NCI-H510A treated with DMSO at 0.1 percent for 48 hours (cell line): ENCODE data around the gene B3GNT9.
"Not testable (repeated sequence)": the region's sequence is repeated elsewhere in the genome, so short reads cannot be mapped to it uniquely, and the experiment has no call there.

ENCODE experiments used
- DNase-seq: peaks from one replicate; lab custom pipeline; 2025; lab: John Stamatoyannopoulos, UW

Gene B3GNT9

GRCh38 chr16:67150047-67150832 is 558 bp downstream of the B3GNT9 start:
- peak; percentile 60 for DNase-seq

GRCh38 chr16:67149276-67150046 is 1.3 kb downstream of the B3GNT9 start:
- DNase-seq: no peak

- DNase-seq: no peak
These were observed 2.0 kb downstream of the B3GNT9 start for GRCh38 chr16:67148656-67149275.

GRCh38 chr16:67148221-67148620 is 2.6 kb downstream of the B3GNT9 start:
- no peak for DNase-seq

GRCh38 chr16:67147437-67148140 is 3.2 kb downstream of the B3GNT9 start:
- DNase-seq: no peak

- DNase-seq: no peak
These were observed 4.1 kb downstream of the B3GNT9 start for GRCh38 chr16:67146523-67147357.

- DNase-seq: no peak
These were observed 5.1 kb downstream of the B3GNT9 start for GRCh38 chr16:67145746-67146145.

- no peak for DNase-seq
These were observed 5.9 kb downstream of the B3GNT9 start for GRCh38 chr16:67144943-67145342.

- no peak for DNase-seq
These were observed 8.5 kb downstream of the B3GNT9 start for GRCh38 chr16:67142342-67142741.

GRCh38 chr16:67141391-67141790 is 9.4 kb downstream of the B3GNT9 start:
- DNase-seq: no peak

GRCh38 chr16:67137605-67138004 is 13.2 kb downstream of the B3GNT9 start:
- DNase-seq: no peak

- DNase-seq: no peak
These were observed 21.4 kb downstream of the B3GNT9 start for GRCh38 chr16:67129422-67129821.

- no peak for DNase-seq
These were observed 21.9 kb downstream of the B3GNT9 start for GRCh38 chr16:67128887-67129286.

- no peak for DNase-seq
These were observed 22.4 kb downstream of the B3GNT9 start for GRCh38 chr16:67128417-67128816.

- not testable (repeated sequence) for DNase-seq
These were observed 28.0 kb downstream of the B3GNT9 start for GRCh38 chr16:67122799-67123198.

- DNase-seq: no peak
These were observed 30.8 kb downstream of the B3GNT9 start for GRCh38 chr16:67120025-67120424.

- no peak for DNase-seq
These were observed 33.1 kb downstream of the B3GNT9 start for GRCh38 chr16:67117716-67118115.

GRCh38 chr16:67116388-67117311 is 34.1 kb downstream of the B3GNT9 start:
- no peak for DNase-seq

GRCh38 chr16:67115639-67116038 is 35.2 kb downstream of the B3GNT9 start:
- no peak for DNase-seq

GRCh38 chr16:67114793-67115192 is 36.0 kb downstream of the B3GNT9 start:
- no peak for DNase-seq
